HG02938 (cell line): Measurements from ENCODE around the gene NBPF4.
"Not testable (repeated sequence)": the region's sequence is repeated elsewhere in the genome, so short reads cannot be mapped to it uniquely, and the experiment has no call there.

ENCODE experiments used
- ATAC-seq: cut with Tn5 transposase; IDR thresholded peaks from one replicate; pipeline ENCODE4 v1.9.1; 2021; ENCODE audit warnings: mild to moderate bottlenecking, moderate library complexity; ENCODE audit not compliant: unreplicated experiment

Gene NBPF4

GRCh38 chr1:108214641-108215465 is 29.0 kb downstream of the NBPF4 start:
- peak; percentile 61 for ATAC-seq

DNA sequence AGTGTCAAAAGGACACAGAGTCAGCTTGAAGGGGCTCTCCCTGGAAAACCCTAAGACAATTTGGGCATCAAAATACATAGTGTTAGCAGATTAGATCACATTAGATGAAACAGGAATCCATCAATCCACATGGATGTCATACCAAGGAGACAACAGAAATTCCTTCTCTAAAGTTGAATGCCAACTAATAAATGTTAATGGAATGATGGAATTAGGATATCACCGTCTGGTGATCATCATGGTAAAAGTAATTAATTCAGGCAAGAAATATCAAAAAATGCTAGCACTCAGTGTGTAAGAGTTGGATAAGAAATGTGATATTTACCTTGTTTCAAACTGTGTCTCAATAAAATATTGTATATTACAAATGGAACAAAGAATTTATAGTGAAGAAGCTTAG is 32.9 kb downstream of the NBPF4 start:
- no peak for ATAC-seq

GRCh38 chr1:108209456-108210108 is 34.3 kb downstream of the NBPF4 start:
- ATAC-seq = no peak

- ATAC-seq = no peak
Observed at GRCh38 chr1:108208724-108209446, 35.0 kb downstream of the NBPF4 start.

DNA sequence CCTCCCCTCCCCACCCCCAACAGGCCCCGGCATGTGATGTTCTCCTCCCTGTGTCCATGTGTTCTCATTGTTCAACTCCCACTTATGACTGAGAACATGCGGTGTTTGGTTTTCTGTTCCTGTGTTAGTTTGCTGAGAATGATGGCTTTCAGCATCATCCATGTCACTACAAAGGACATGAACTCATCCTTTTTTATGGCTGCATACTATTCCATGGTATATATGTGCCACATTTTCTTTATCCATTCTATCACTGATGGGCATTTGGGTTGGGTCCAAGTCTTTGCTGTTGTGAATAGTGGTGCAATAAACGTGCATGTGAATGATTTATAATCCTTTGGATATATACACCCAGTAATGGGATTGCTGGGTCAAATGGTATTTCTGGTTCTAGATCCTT is 40.3 kb downstream of the NBPF4 start:
- not testable (repeated sequence) for ATAC-seq

DNA sequence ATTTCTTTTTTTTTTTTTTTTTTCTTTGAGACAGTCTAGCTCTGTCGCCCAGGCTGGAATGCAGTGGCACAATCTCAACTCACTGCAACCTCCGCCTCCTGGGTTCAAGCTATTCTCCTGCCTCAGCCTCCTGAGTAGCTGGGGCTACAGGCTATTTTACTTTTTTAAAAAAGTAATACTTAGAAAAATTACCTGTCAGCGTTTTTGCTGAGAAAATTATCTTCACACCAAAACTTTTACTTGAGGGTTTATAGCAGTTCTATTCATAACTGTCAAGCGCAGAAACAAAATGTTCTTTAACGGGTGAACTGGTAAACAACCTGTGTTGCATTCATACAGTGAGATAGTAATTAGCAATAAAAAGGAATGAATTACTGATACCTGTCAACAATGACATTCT is 42.2 kb downstream of the NBPF4 start:
- ATAC-seq = no peak

DNA sequence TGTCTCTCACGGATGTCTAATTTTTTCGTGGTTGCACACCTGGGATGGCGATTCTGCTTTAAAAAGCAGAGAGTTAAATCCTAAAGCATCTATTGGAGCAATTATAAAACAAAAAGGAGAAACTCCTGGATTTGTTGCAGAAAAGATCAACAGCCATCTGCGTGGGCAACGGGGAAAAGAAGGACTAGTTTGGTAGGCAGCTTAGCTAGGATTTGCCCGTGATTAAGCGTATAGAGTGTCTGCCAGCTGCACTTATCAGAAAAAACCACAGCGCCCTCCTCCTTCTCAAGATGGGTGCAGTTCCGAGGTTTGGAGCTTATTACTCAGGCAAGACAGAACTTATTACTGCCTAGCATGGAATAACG is 43.2 kb downstream of the NBPF4 start:
- no peak for ATAC-seq

DNA sequence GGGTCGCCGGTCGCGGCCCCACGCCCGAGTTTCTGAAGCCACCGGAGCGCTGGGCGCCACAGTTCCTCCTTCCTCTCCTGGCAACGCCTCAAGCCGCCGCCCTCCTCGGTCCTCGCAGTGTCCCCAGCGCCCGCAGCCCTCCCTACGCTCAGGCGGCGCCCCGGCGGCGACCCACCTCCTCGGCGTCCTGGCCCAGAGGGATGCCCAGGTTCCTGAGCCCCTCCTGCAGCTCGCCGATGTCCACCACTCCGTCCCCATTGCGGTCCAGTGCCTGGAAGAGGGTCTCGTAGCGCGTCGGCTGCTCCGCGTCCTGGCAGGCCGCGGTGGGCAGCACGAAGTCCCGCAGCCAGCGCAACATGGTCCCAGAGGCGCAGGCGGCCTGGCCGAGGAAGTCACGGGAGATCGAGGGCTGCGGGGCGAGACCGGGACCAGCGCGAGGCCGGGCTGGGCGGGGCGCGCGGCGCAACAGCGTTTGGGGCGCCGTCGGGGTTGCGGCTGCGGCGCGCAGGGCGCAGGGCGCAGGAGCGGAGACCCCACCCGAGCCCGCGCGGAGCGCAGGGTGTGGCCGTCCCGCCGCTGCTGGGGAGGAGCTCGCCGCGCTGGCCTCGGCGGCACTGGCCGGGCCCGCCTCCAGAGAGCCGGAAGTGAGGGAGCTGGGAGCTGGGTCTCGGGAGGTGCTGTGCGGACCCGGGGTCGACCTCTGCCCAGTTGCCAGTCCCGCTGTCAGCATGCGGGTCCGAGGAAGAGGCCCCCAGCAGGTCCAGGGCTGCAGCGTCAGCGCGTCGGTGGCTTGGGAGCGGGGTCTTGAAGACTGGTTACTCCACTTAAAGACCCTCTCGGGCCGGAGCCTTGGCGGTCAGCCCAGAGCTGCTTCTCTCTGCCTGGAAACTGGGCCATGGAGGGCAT is 43.8 kb downstream of the NBPF4 start, which contains the start of gene SLC25A24:
TSS of gene SLC25A24 (minus strand) at position 563 of the 906 bp plus-strand sequence. CDS start at position 358, 205 bp downstream.
- peak; percentile 68 for ATAC-seq

DNA sequence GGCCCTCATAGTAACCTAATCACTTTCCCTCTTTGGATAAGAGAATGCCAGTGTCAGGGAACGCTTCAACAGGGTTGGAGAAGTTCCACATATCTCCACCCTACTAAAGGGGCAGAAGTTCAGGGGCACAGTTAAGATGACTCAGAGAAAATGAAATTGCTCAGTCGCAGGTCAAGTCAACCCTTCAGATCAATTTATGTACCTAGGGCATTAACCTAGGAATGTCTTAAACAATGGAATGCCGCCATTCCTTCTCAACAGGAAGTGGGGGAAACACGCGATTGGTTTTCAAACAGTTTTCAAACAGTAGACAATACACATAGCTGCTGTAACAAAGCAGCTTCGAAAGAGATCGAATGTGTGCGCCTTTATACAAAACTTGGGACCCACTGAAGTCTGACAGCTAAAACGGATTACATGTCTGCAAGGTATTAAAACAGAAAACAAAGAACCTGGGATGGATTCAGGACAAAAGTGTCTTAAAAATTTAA is 44.6 kb downstream of the NBPF4 start:
- no peak for ATAC-seq

GRCh38 chr1:108194051-108194450 is 49.8 kb downstream of the NBPF4 start:
- no peak for ATAC-seq

- ATAC-seq = no peak
Observed at GRCh38 chr1:108193333-108193732, 50.5 kb downstream of the NBPF4 start.

DNA sequence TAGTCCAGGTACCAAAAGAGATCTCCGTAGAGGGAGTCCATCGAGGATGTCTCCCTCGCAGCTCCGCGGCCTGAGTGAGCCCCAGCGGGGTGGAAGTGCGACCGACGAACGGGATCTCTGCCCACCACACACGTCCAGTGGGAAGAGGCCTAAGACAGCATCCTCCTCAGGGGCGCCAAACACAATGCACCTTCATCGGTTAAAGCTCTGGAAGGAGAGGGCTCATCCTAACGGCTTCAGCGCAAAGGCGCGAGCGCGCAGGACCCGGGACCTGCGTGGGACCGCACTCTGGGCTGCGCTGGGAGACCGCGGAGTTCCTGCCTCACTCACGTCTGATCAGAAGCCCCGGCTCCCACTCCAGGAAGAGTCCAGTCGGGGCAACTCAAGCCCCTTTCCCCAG is 51.3 kb downstream of the NBPF4 start:
- no peak for ATAC-seq

GRCh38 chr1:108190686-108191416 is 53.0 kb downstream of the NBPF4 start:
- ATAC-seq = no peak

- no peak for ATAC-seq
Observed at GRCh38 chr1:108190001-108190634, 53.8 kb downstream of the NBPF4 start.

GRCh38 chr1:108188801-108189200 is 55.1 kb downstream of the NBPF4 start:
- no peak for ATAC-seq

- no peak for ATAC-seq
Observed at GRCh38 chr1:108182959-108183700, 60.7 kb downstream of the NBPF4 start.

GRCh38 chr1:108179018-108179417 is 64.9 kb downstream of the NBPF4 start:
- no peak for ATAC-seq
